Activated gamma-delta T cell (primary cell): ENCODE data around the gene CARD10.
"Not testable (repeated sequence)": the region's sequence is repeated elsewhere in the genome, so short reads cannot be mapped to it uniquely, and the experiment has no call there.

ENCODE experiments used
- DNase-seq: peaks from one replicate; lab custom pipeline; 2025; lab: John Stamatoyannopoulos, UW

The CARD10 gene

DNA sequence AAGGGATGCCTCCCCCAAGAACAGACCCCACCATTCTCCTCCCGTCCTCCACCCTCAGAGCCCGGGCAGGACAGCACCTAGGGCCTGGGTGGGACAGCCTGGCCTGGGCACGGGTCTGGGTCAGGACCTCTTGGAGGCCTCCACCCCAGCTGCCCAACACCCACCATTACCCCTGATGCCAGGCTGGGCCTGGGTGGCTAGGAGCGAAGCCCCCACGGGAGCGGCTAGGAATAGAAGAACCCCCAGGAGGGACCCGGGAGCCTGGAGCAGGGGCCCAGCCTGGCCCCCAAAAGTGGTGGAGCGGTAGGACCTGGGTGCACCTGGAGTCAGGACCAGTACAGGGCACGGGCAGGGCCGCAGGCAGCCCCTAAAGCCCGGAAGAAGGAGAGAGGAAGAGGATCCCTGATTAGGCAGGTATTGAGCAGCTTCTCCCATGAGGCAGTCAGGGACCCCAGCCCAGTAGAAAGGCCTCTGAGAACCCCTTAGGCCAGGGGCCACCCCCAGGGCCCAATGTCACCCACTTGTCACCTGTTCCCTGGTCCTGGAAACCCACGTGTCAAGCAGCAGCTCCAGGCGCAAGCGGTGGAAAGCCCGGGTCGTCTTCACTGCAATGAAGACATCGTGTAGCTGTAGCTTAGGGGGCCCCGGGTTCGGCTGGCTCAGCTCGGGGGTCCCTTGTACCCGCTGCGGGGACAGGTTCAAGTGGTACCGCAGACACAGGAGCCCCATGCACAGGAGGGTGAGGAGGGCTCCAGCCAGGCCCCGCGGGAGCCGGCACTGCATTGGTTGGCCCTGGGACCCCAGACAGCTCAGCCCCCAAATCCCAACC, 33.6 kb downstream of the CARD10 start:
- DNase-seq: no peak

DNA sequence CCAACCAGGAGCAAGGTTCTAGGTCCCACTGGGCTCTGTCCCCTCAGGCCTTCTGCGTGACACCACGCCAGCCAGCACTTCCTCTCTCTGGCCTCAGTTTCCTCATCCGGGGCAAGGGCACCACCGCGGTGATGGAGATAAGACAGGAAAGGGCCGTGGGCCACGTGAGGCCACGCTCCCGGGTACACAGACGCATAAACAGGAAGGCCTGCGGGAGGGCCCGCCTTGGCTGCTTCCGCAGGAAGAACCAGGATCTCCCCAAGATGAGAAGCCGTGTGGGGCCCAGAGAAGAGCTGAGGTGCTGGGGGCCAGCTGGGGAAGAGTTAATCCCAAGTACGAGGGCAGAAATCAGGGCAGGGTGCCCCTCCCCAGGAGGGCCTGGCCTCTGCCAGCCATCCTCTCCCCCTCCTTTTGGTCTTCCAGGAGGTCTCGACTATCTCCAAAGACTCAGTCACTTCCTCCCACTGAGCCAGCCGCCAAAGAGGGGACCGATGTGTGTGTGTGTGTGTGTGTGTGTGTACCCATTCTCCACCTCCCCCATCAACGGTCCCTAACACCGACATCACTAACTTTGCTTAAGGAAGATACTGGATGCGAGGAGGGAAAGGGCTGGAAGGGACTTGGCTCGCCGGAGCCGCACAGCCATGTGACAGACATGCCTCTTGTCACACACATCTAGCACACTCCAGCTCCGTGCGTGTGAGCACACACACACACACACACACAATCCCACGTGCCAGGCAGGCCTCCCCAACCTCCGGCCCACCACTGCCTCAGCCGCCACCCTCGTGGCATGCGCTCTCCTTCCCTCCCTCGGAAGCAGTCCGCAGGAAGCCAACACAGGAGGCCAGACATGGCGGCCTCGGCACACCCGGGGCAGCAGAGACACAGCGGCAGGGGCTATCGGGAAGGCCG, 34.5 kb downstream of the CARD10 start:
- peak; percentile 61 for DNase-seq

DNA sequence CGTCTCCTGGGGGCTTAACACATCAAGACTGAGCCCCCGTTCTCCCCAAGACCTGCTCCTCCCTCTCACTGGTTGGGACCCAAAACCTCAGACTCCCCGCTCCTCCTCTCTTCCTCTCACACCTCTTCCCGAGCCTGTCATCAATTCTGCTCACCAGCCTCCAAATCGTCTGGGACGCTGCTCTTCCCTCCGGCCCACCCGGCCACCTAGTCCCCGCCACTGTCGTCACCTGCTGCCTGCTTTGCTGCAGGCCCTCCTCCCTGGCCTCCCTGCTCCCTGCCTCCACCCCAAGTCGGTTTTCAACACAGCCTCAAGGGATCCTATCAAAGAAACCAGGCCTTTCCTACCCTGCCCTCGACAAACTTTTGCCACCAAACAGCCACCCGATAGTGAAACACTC, 36.2 kb downstream of the CARD10 start:
- no peak for DNase-seq

DNA sequence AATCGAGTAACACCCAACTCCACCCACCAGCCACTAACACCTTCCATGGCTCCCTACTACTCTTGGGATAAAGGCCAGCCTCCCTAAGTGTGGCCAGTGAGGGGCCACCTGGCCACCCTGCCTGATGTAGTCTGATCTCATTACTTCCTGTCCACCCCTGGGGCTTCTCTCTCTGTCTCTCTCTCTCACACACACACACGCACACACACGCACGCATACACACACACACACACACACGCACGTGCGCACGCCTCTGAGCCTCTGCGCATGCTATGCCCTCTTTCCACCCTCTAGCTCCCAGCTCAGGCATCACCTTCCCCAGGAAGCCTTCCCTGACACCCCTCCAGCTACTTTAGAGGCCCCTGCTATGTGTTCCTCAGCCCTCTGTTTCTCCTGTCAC, 37.0 kb downstream of the CARD10 start:
- DNase-seq: no peak

DNA sequence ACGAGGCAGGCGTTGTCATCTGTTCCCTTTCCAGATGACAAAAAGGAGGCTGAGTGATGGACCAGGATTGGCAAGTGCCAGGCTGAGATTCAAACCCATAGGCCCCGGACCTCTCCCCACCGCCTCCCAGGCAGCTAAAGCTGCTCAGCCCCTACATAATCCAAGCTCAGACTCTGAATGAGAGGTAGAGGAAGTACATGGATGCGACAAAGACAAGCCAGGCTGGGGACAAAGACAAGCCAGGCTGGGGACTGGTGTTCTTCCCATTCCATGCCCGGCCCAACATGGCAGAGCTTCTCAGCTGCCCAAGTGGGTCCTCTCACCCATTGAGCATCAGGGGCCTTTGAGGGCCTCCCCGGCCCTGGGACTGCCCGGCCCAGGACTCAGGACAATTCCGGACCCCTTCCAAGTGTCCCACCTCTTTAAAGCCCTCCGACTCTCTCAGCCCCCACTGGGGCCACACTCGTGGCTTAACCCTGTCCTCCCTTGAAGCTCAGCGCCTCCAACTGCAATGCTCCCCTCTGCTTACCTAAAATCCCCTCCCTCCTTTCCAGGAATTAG, 37.8 kb downstream of the CARD10 start:
- DNase-seq: no peak

DNA sequence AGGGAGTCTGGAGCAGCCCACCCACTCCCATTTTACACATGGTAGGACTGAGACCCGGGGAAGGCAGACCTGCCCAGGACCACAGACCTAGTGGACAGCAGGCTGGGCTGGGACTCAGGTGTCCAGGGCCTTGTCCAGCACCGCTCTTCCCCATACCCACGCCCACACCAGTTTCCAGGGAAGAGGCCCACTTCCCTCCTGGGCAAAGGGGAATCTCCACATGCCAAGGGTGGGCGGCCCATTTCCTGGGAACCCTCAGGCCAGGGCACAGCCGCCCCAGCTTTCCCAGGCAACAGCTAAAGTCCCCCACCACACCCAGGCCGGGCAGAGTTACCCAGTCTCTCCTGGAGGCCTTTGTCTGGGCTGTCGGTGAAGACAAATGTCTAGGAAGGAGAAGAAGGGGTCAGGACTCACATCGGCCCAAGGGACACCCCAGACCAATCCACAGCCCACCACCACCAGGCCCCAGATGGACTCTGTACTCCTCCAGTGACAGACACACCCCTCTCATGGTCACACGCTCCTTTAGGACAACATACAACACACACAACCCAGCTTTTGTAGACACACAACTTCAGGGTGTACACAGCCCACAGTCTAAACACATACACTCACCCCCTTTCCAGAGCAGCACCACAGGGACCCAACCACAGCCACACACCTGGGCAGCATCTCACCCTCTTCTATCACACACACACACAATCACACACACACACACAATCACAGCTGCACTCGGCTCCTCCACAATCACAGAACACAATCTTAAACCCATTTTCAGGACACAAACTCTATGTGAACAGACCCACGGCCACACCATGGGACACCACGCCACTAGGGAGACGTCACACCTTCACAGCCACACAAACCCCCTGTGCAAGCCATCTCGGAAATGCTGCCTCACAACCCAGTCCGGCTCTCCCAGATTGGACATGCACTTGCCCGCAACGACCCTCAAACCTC, 38.5 kb downstream of the CARD10 start:
- DNase-seq: no peak

DNA sequence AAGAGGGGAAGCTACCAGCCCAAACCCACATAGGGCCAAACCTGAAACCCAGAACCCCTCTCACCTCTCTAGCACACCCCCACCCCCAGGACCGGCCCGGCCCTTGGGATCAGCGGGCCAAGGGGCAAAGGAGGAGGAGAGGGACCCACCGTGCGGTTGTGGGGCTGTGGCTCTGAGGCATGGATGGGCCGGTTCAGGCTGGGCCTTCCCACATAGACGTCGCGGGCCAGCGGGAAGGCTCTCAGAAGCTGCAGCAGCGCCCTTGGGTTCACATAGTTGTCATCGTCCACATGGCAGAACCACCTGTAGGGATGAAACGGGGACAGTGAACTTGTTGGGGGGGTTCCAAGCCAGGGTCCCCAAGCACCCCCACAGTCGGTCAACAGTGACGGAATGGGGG, 40.0 kb downstream of the CARD10 start:
- no peak for DNase-seq

DNA sequence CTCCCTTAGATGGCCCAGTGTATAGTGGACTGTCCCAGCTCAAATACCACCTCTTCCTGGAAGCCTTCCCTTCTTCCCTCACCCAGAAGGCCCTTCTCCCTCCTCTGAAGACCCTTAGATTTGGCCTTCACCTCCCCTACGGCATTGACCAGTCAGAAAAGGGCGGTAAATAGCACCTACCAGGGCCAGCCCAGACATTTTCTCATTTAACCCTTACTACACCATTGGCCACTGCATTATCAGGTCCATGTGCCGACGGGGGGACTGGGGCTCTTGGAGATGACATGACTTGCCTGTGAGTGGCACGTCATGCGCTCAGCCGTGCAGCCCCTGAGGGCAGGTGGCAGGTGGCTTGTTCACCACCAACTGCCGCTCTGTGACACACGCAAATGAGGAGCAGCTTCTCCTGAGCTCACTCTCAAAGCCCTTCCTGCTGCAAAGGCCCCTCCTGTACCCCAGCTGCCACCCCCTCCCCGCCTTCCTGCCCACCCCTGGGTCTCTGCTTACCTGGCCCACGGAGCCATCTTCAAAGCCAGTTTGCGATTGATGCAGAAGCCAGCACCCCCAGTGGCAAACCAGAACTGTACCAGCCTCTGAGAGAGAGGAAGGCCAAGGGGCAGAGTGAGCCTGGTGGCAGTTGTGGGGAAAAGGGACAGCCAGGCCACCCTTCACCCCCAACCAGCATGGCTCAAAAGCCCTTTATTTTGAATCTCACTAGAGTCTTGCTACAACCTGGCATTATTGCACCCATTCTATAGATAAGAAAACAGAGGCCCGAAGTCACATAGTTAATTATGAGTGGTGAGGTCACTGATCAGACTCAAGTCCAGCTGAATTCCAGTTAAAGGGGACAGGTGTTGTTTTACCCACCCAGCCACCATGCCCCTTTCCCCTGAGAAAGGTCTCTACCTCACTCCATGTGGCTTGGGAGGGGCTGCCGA, 42.6 kb downstream of the CARD10 start:
- DNase-seq: no peak

DNA sequence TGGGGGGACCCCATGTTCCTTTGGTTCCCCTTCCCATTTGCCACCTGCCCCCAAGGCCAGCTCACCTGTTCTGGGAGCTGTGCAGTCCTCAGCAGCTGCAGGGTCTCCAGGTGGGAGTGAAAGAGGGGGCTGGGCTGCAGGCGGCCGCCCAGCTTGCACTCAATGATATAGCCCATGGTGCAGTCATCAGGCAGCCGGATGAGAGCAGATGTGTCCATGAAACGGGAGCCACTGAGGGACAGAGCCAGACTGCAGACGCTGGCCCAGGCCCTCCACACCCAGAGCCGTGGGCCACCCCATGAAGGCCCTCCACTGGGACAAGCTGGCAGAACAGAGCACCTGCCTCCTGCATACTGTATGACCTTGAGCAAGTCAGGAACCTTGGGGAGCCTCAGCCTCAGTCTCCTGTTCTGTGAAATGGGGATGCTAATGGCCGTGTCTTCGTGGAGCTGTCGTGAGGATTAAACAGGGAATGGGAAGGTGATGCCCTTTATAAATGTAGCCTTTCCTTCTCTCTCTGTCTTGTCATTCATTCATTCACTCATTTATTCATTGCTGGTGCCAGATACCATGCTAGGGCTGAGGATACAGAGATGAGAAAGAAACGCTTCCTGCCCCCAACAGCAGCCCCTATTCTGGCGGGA, 44.6 kb downstream of the CARD10 start:
- DNase-seq: no peak

DNA sequence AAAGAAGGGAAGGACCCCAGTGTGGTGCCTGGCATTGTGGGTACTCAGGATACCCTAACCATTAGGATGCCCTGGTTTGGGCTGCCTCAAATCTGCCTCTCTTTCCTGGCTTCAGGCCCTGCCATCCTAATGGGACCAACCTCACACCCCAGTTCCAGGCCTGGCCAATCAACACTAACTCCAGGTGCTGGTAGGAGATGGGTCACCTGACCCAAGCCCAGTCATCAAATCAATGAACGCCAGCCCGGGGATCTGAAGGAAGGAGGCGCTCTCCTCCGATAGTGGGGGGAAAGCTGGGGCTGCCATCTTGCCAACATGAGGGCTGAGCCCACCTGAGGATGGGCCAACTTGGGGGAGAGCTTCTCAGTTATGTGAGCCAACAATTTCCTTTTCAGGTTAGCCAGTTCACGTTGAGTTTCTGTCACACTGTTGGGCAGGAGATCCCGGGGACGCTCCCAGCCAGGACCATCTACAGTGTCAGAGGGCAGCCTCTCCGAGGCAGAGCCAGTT, 45.7 kb downstream of the CARD10 start:
- DNase-seq: no peak

DNA sequence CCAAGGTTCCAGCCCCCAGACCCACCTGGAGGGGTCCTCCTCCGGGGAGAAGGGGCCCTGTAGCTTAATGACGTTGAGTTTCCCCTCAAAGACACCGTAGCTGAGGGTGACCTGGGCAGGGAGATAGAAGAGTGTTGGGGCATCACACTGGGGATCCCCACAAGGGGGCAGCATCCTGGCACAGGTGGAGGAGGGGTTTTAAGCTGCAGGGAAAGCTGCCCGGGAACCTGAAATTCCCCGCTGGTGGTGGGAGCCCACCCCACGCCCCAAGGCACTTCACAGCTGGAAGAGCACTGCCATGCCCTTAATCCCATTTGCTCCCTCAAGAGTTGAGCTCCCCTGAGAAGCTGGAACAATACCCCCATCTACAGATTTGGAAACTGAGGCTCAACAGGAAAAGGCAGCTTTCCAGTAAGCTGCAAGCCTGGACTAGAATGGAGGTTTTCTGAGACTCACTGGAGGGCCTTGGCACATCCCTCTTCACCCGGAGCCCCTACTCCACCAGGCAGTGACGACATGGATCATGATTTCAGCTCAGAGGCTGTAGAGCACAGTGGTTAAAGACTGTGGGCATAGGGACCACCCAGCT, 46.7 kb downstream of the CARD10 start:
- DNase-seq: no peak

DNA sequence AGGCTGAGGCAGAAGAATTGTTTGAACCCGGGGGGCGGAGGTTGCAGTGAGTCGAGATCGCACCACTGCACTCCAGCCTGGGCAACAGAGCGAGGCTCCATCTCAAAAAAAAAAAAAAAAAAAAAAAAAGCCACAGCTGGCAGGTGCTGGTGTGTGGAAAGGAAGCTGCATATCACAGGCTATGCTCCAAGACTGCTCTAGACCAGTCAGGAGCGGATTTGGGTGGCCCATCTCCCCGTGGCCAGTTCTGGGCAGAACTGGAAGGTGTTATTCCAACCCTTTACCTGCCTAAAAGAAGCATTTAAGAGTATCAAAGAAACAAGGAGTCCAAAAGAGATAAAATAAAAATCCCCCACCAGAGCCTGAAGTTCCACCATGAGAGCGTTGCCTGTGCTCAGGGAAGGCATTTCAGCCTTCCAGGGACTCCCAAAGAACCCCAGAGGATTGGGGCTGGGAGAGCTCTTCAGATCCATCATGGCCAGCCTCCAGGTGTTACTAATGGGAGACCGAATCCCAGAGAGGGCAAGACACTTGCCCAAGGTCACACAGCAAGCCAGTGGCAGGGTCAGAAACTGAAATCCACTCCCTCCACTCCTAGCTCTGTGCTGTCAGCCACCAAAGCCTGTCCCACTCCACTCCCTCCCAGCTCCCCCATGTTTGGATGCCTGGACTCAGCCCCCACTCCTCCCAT, 47.3 kb downstream of the CARD10 start:
- DNase-seq: no peak

DNA sequence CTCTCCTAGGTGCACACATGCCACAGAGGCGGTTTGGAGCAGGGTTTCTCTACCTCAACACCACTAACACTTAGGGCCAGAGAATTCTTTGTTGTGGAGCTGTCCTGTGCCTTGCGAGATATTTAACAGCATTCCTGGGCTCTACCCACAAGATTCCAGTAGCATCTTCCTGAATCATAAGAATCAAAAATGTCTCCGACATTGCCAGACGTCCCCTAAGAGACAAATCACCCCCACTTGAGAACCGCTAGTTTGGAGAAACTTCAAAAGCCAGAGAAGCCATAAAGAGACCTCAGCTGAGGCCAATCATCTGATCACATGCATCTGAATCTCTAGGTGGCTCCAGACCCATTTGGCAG, 49.1 kb downstream of the CARD10 start:
- no peak for DNase-seq

DNA sequence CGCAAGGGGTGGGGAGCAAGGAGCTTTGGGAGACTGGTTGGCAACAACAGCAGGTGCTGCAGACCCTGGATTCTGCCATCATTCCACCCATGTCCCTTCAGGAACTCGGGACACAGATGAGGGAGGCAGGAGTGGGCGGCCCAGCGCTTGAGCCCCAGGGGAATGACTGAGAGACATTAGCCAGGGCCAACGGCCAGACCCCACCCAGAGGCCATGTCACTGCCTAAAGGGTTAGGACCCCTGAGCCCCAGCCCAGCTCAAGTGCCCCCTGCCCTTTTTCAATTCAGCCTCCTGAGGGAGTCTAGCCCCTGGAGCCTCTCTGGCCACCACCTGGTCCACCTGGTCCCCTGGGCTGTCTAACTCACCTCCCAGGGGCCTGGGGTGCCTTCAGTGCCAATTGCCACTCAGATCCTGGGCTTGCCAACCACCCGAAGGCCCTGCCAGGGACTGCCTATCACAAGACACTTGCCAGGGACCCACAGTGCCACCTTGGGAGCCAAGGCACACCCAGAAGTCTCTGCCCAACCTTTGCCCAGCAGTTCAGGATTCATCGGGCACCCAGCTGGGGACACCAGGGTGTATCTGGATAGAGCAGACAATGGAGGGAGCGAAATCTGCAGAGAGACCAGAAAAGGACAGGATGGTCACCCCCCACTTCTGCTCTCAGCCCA, 49.7 kb downstream of the CARD10 start:
- DNase-seq: no peak

DNA sequence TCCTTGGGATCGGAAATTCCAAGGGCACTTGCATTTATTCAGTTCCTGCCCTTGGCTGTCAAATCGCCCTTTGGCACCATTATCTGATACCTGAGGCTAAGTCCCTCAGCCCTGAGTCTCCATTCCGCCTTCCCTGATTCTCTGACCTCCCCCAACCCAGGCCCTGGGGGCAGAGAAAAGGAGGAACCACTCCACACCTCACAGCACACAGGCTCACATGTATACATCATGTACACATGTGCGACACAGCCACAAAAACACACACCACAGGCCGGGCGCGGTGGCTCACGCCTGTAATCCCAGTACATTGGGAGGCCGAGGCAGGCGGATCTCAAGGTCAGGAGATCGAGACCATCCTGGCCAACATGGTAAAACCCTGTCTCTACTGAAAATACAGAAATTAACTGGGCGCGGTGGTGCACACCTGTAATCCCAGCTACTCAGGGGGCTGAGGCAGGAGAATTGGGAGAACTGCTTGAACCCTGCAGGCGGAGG, 51.0 kb downstream of the CARD10 start:
- DNase-seq: not testable (repeated sequence)

DNA sequence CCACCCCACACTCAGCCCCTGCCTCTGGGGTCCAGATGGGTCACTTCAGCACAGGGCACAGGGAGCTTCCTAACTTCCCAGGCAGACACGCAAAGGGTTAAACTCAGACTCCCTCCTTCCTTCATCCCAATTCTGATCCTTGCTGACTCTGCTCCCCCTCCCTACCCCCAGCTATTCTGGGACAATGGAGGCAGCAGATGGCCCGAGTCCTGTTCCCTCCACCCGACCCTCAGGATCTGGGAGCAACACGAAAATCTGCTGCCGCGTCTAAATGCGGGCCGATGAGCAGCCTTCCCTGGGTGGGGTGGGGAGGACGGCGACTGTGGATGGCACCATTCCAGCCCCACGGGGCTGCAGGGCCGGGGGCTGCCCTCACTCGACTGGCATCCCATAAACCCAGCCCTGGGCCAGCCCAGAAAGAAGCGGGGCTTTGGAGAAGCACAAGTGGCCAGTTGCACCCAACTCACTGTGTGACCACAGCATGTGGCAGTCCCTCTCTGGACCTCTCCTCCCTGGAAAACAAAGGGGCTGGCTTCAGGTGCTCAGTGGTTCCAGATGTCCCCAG, 51.7 kb downstream of the CARD10 start:
- no peak for DNase-seq

DNA sequence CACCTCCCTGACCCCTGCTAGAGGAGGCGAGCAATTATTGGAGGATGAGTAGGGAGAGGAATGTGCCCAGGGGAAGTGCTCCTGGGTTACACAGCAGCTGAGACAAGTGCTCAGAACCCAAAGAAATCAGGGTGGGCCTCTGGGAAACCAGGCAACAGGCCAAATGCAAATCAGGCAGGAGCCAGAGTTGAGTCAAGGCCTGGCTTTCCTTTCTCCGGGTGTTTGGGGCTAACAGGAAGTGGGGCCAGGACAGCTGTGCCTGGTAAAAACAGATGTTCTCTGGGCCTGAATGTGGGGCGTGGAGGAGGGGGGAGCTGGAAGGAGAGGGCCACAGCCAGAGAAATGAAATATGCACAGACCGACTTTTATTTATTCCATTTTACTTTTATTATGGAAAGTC, 55.0 kb downstream of the CARD10 start:
- no peak for DNase-seq

DNA sequence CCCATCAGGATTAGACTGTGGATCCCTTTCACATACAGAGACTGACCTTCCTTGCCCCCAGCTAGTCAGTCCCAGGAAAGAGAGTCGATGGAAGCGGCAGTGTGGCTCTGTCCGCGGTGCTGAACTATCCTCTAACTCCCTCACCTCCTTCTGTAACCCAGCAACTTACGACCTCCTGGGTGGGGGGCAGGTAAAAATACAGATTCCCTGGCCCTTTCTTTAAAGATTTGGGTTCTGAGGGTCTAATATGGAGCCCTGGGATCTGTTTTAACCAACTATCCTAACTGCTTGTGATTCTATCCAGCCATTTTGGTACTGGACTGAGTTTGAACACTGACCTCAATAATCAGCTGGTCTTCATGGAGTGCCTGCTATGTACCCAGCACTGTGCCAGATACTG, 56.2 kb downstream of the CARD10 start:
- no peak for DNase-seq
